CD8-positive, alpha-beta memory T cell (primary cell): ENCODE data around the gene NEK1. TPM values are rescaled to one million over a fixed set of nuclear protein-coding genes. Genes with fewer than 3 reads are reported as not detected.

Source experiments
- CTCF ChIA-PET: fragments of 350-600 bp; sonication (Branson Sonifier 250); formaldehyde crosslinking; loops from one replicate; lab custom pipeline; 2021; ENCODE audit warnings: antibody characterized with exemption; lab: Charles Lee
- POLR2A ChIA-PET: fragments of 350-600 bp; sonication (Branson Sonifier 250); formaldehyde crosslinking; loops from one replicate; lab custom pipeline; 2021; ENCODE audit warnings: antibody characterized with exemption; lab: Charles Lee
- DNase-seq, 5 donors: peaks; one replicate each; pipeline versions ENCODE4 v3.0.0 to v3.0.0-alpha.2; 2020 to 2022; ENCODE audit warnings: mixed read lengths in 1 of 5
- H3K27ac ChIP-seq: one replicate; pipeline ENCODE4 v1.7.0; 2013; ENCODE audit warnings: low read depth, mild to moderate bottlenecking, low read length, moderate library complexity
- H3K27me3 ChIP-seq: 2 replicates; pipeline ENCODE4 v1.7.0; 2013; ENCODE audit warnings: low read length, mild to moderate bottlenecking; ENCODE audit not compliant: insufficient read depth, poor library complexity, severe bottlenecking
- H3K36me3 ChIP-seq: 2 replicates; pipeline ENCODE4 v1.7.0; 2013; ENCODE audit warnings: mild to moderate bottlenecking, low read length, moderate library complexity; ENCODE audit not compliant: insufficient read depth
- H3K4me1 ChIP-seq: 2 replicates; pipeline ENCODE4 v1.7.0; 2013; ENCODE audit warnings: mild to moderate bottlenecking, low read length, moderate library complexity; ENCODE audit not compliant: insufficient read depth
- H3K4me3 ChIP-seq: 2 replicates; pipeline ENCODE4 v1.7.0; 2013; ENCODE audit warnings: mild to moderate bottlenecking, low read length
- H3K9me3 ChIP-seq: 2 replicates; pipeline ENCODE4 v1.7.0; 2013; ENCODE audit warnings: mild to moderate bottlenecking, low read length
- H3K27ac Mint-ChIP-seq, 8 donors: one replicate each; pipeline ENCODE4 v1.8.0; 2020 to 2021; ENCODE audit warnings: mixed read lengths in 8 of 8, mild to moderate bottlenecking in 6 of 8, inconsistent platforms in 3 of 8, moderate library complexity in 3 of 8
- H3K27me3 Mint-ChIP-seq, 2 donors: one replicate each; pipeline ENCODE4 v1.8.0; 2020 to 2021; ENCODE audit warnings: mixed read lengths in 2 of 2, mild to moderate bottlenecking in 1 of 2, moderate library complexity in 1 of 2
- H3K36me3 Mint-ChIP-seq, 3 donors: one replicate each; pipeline ENCODE4 v1.8.0; 2020 to 2021; ENCODE audit warnings: mixed read lengths in 3 of 3, inconsistent platforms in 1 of 3, mild to moderate bottlenecking in 1 of 3
- H3K4me1 Mint-ChIP-seq, 3 donors: one replicate each; pipeline ENCODE4 v1.8.0; 2020 to 2021; ENCODE audit warnings: mixed read lengths in 3 of 3, inconsistent platforms in 1 of 3, mild to moderate bottlenecking in 1 of 3
- H3K4me3 Mint-ChIP-seq, 7 donors: one replicate each; pipeline ENCODE4 v1.8.0; 2020 to 2021; ENCODE audit warnings: mixed read lengths in 7 of 7, mild to moderate bottlenecking in 6 of 7, moderate library complexity in 4 of 7, inconsistent platforms in 2 of 7
- H3K9me3 Mint-ChIP-seq, 5 donors: one replicate each; pipeline ENCODE4 v1.8.0; 2020 to 2022; ENCODE audit warnings: mixed read lengths in 5 of 5, mild to moderate bottlenecking in 3 of 5, moderate library complexity in 2 of 5, inconsistent platforms in 1 of 5
- polyA plus RNA-seq: library from polyadenylated mRNA; unstranded; fragments of 300-500 nt; fragmentation: Illumina TruSeq; gene quantifications from one replicate; pipeline ENCODE4 v1.2.3, GENCODE V29; 2021
- total RNA-seq, 2 experiments: library from RNA; stranded (reverse); gene quantifications; one replicate each; pipeline ENCODE4 v1.2.3, GENCODE V29; 2021

The NEK1 gene
- total and polyA plus RNA-seq, 3 experiments from 2014 or later = 10.5 to 11.7 (median 11.6) TPM

DNA sequence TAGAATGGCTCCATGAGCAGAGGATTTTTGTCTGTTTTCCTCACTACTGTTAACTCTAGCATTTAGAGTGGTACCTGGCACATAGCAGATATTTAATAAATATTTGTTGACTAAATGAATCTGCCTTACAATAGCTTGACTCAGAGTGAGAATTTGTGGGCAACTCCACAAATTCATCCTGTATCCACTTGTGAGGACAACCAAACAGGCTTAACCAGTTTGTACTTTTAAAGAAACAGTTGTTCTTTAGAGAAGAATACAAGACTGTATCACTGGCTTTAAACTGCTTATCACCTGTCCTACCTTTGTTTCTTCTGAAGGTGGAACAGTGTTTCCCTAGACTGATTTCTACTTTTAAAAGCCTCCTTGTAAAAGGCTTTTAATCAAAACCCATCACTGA, 200.3 kb downstream of the NEK1 start:
- H3K27ac Mint-ChIP-seq = peak overlapping the region in 2 of 8 donors; percentile 4 to 29
- no peaks in the 10 kb centered on the region for H3K27me3 Mint-ChIP-seq
- no peaks in the 10 kb centered on the region for H3K9me3 Mint-ChIP-seq
- Histone ChIP-seq H3K4me3 (no peak overlapping the region), H3K36me3 (no peaks in the 10 kb centered on the region), H3K9me3 (no peaks in the 10 kb centered on the region), H3K27me3 (no peaks in the 10 kb centered on the region), H3K27ac (no peak overlapping the region), H3K4me1 (peaks cover 21% of the 10 kb centered on the region)
- ChIA-PET CTCF (interaction anchor here (1.6 kb wide), 1 partner anchor 62 kb away, joined by 3 read pairs; no protein-coding TSS in a partner anchor), POLR2A (no interaction called here)
- H3K4me3 Mint-ChIP-seq = no peak overlapping the region
- peaks cover 7 to 12% (median 9%) of the 10 kb centered on the region in 3 donors for H3K36me3 Mint-ChIP-seq
- DNase-seq = no peak
- peaks cover 18 to 26% (median 23%) of the 10 kb centered on the region in 3 donors for H3K4me1 Mint-ChIP-seq

DNA sequence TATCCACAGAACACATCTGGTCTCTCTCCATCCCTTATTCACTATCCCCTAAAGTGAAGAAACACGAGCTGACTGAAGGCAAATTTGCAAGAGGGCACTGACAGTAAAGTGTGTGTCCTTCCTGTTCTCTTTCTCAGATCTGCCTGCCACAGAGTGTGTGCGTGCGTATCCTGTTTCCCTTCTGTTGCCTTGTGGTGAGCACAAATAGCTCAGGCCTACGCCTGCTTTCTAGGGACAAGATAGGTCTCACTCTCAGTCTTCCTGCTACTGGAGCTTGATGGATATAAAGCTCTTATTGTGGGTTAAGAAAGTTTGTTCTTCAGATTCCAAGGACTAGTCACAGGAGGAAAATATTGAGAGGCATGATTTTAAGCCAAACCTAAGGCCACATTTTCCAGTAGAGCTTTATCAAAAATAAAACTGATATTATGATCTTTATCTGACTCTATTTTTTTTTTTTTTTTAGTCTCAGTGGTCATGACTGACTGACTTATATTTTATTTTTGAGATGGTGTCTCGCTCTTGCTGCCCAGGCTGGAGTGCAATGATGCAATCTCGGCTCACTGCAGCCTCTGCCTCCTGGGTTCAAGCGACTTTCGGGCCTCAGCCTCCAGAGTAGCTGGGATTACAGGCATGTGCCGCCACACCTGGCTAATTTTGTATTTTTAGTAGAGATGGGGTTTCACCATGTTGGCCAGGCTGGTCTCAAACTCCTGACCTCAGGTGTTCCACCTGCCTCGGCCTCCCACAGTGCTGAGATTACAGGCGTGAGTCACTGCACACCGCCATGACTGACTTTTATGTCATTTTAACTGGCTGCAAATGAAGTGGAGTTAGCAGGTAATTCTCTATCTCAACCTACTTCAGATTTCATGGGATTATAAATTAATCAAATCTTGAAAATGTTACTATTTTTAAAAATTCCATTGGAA, 201.3 kb downstream of the NEK1 start:
- H3K27ac ChIP-seq = no peak overlapping the region
- no peak overlapping the region for H3K4me3 ChIP-seq
- no peaks in the 10 kb centered on the region for H3K9me3 ChIP-seq
- POLR2A ChIA-PET = no interaction called here
- Mint-ChIP-seq H3K4me3 (peak overlapping the region in 6 of 7 donors; percentile 1 to 51 (median 25)), H3K4me1 (peaks cover 18 to 24% (median 23%) of the 10 kb centered on the region in 3 donors), H3K9me3 (no peaks in the 10 kb centered on the region), H3K36me3 (peaks cover 8 to 9% (median 8%) of the 10 kb centered on the region in 3 donors), H3K27ac (peak overlapping the region in 7 of 8 donors; percentile 29 to 78 (median 56)), H3K27me3 (no peaks in the 10 kb centered on the region)
- H3K36me3 ChIP-seq = no peaks in the 10 kb centered on the region
- no peaks in the 10 kb centered on the region for H3K27me3 ChIP-seq
- CTCF ChIA-PET = interaction anchor here (1.1 to 1.6 kb wide), 2 partner anchors 14 to 61 kb away, joined by 3 read pairs; no protein-coding TSS in a partner anchor
- peaks cover 21% of the 10 kb centered on the region for H3K4me1 ChIP-seq
- peak; percentile 3 to 64 (median 42) for DNase-seq

DNA sequence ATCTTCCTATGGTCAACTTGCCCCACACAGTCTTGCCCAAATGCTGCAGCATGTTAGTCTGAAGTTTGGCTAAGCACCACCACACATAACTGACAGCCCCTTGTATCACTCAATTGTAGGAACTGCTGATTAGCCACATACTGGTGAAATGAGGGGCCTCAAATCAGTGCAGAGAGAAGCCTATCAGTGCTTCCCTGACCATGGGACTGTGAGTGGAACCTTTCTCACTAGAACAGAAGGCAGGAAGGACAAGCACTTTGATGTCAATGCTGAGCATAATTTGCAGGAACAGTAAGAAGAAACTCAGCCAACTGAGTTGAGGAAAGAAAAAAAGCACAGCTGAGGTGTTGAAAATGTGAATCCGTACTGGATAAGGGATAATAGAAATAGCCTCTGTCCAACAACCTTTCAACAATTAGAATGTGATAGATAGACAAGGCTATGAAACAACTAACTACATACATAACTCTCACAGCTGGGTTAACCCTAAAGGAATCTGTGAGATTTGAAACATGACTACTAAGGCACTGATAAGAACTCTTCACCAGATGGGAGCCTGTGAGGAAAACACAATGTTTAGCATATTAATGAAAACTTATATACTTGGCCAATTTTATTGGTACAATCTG, 205.1 kb downstream of the NEK1 start:
- no peaks in the 10 kb centered on the region for H3K9me3 Mint-ChIP-seq
- peaks cover 9 to 21% (median 16%) of the 10 kb centered on the region in 3 donors for H3K36me3 Mint-ChIP-seq
- DNase-seq = no peak
- no peaks in the 10 kb centered on the region for H3K9me3 ChIP-seq
- no peaks in the 10 kb centered on the region for H3K36me3 ChIP-seq
- H3K4me3 Mint-ChIP-seq = no peak overlapping the region
- H3K4me1 ChIP-seq = peaks cover 21% of the 10 kb centered on the region
- H3K27me3 Mint-ChIP-seq = no peaks in the 10 kb centered on the region
- H3K27ac Mint-ChIP-seq = peak overlapping the region in 2 of 8 donors; percentile 0 to 5
- no peak overlapping the region for H3K27ac ChIP-seq
- peaks cover 15 to 24% (median 19%) of the 10 kb centered on the region in 3 donors for H3K4me1 Mint-ChIP-seq
- ChIA-PET POLR2A (no interaction called here), CTCF (no interaction called here)
- H3K27me3 ChIP-seq = no peaks in the 10 kb centered on the region
- no peak overlapping the region for H3K4me3 ChIP-seq

DNA sequence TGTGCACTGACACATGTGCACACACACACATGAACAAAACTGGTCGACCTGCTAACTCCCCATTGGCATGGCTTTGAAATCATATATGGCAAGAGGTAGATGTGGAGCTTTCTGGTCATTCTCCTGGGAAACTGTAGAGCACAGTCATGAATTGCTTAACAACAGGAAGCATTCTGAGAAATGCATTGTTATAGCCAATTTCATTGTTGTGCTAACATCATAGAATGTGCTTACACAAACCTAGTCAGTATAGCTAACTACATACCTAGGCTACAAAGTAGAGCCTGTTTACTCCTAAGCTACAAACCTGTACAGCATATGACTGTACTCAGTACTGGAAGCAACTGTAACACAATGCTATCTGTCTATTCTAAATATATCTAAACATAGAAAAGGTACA, 207.4 kb downstream of the NEK1 start:
- peaks cover 17 to 31% (median 27%) of the 10 kb centered on the region in 3 donors for H3K36me3 Mint-ChIP-seq
- ChIA-PET POLR2A (no interaction called here), CTCF (no interaction called here)
- H3K27ac Mint-ChIP-seq = peak overlapping the region in 1 of 8 donors; percentile 27
- H3K9me3 ChIP-seq = no peaks in the 10 kb centered on the region
- no peak for DNase-seq
- no peaks in the 10 kb centered on the region for H3K36me3 ChIP-seq
- H3K4me1 ChIP-seq = no peaks in the 10 kb centered on the region
- no peaks in the 10 kb centered on the region for H3K27me3 Mint-ChIP-seq
- H3K27me3 ChIP-seq = no peaks in the 10 kb centered on the region
- H3K27ac ChIP-seq = no peak overlapping the region
- H3K4me1 Mint-ChIP-seq = peaks cover 0 to 4% (median 3%) of the 10 kb centered on the region in 3 donors
- no peaks in the 10 kb centered on the region for H3K9me3 Mint-ChIP-seq
- H3K4me3 ChIP-seq = no peak overlapping the region
- H3K4me3 Mint-ChIP-seq = no peak overlapping the region

DNA sequence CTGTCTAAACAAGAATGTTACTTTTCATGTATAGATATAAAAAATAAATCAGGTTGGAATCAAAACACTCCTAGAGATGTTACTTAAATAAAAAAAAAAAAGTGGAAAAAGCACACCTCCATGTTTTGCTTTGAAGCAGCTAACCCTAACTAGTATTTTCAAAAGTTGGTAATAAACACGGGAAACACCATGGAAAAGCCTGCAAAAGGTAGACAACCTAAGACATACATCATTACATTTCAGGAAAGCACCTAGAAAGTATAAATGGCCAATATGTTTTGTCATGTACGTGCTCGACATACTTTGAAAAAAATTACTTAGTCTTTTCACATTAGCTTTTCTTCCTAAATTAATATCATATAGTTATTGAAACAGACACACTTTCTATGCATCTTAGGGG, 211.6 kb downstream of the NEK1 start:
- no peak overlapping the region for H3K27ac Mint-ChIP-seq
- Histone ChIP-seq H3K27me3 (no peaks in the 10 kb centered on the region), H3K27ac (no peak overlapping the region), H3K4me1 (no peaks in the 10 kb centered on the region), H3K4me3 (no peak overlapping the region), H3K9me3 (no peaks in the 10 kb centered on the region), H3K36me3 (no peaks in the 10 kb centered on the region)
- ChIA-PET POLR2A (no interaction called here), CTCF (no interaction called here)
- peaks cover 19 to 37% (median 30%) of the 10 kb centered on the region in 3 donors for H3K36me3 Mint-ChIP-seq
- H3K9me3 Mint-ChIP-seq = no peaks in the 10 kb centered on the region
- DNase-seq = no peak
- no peak overlapping the region for H3K4me3 Mint-ChIP-seq
- no peaks in the 10 kb centered on the region for H3K27me3 Mint-ChIP-seq
- no peaks in the 10 kb centered on the region for H3K4me1 Mint-ChIP-seq

DNA sequence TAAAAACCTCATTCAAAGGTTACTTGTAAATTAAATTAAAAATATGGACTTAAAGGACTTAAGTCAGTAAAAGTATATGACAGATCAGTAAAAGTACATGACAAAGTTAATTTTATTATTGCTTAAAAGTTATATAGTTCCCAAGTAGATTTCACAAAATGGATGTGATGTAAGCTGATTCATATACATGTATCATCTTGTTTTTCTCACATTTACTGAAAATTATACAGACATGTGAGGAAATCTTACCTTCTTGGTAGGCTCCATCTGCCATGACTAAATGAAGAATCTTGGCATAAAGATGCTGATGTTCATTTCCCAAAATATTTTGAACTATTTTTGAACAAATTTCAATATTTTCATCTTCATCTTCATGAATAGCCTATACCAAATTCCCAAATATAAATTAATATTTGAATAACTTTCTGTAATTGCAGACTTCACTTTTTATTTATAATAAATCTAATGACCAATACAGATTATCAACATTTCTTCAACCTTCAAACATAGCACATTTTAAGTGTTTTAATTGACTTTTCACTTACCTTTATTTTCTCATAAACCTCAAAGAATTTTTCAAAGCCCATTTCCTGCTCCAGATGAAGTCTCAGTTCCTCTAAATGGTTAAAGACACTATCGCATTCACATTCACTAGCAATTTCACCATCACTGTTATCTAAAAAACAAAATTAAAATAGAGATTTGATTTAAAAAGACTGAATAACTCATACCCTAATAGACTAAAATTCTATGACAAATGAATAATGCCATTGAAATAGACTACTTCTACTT, 212.2 kb downstream of the NEK1 start:
- no peak for DNase-seq
- no peaks in the 10 kb centered on the region for H3K36me3 ChIP-seq
- no peaks in the 10 kb centered on the region for H3K9me3 ChIP-seq
- no peaks in the 10 kb centered on the region for H3K4me1 Mint-ChIP-seq
- H3K4me3 ChIP-seq = no peak overlapping the region
- H3K4me3 Mint-ChIP-seq = no peak overlapping the region
- no peaks in the 10 kb centered on the region for H3K27me3 ChIP-seq
- H3K36me3 Mint-ChIP-seq = peaks cover 19 to 36% (median 32%) of the 10 kb centered on the region in 3 donors
- H3K27ac ChIP-seq = no peak overlapping the region
- no peaks in the 10 kb centered on the region for H3K4me1 ChIP-seq
- POLR2A ChIA-PET = no interaction called here
- no peak overlapping the region for H3K27ac Mint-ChIP-seq
- no peaks in the 10 kb centered on the region for H3K9me3 Mint-ChIP-seq
- H3K27me3 Mint-ChIP-seq = no peaks in the 10 kb centered on the region
- CTCF ChIA-PET = no interaction called here

DNA sequence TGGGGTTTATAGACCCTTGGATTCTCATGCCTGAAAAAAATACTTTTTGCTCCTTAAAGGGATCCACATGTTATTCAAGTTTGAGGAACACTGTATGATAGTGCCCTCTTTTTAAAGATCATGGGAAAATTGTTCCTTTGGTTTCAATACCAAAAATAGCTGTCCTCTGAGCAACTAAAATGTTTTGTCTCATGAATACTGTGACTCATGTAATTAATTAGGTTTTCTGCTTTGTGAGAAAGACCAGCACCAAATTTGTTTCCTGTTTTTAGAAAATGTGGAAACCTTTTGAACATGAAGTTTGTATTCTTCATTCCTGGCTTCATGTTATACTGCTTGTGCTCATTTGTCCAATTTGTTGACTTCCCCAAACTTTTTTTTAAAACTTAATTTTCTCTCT, 214.1 kb downstream of the NEK1 start:
- Mint-ChIP-seq H3K36me3 (peaks cover 23 to 28% (median 28%) of the 10 kb centered on the region in 3 donors), H3K27me3 (no peaks in the 10 kb centered on the region), H3K4me3 (no peak overlapping the region), H3K9me3 (no peaks in the 10 kb centered on the region), H3K27ac (no peak overlapping the region), H3K4me1 (no peaks in the 10 kb centered on the region)
- Histone ChIP-seq H3K36me3 (no peaks in the 10 kb centered on the region), H3K27ac (no peak overlapping the region), H3K9me3 (no peaks in the 10 kb centered on the region), H3K27me3 (no peaks in the 10 kb centered on the region), H3K4me1 (no peaks in the 10 kb centered on the region), H3K4me3 (no peak overlapping the region)
- DNase-seq = no peak
- ChIA-PET POLR2A (no interaction called here), CTCF (interaction anchor here (1.2 kb wide), 1 partner anchor 13 kb away, joined by 3 read pairs; no protein-coding TSS in a partner anchor)
